ENCODE results near the gene RRP1B.

GRCh38 chr21:43664358-43664757 is 5.0 kb downstream of the RRP1B start:
- TF ChIP-seq POLR2AphosphoS5 (IDR thresholded peaks at IDR 0.05; ENCODE audit: borderline replicate concordance, low read depth, low read length) = no peak
- no peak for TF ChIP-seq EZH2 (IDR thresholded peaks at IDR 0.05)
- no peak for TF ChIP-seq FOXP2 (optimal IDR thresholded peaks at IDR 0.05; ENCODE audit: control extremely low read depth, extremely low read length, insufficient read depth)

All from SK-N-MC (cell line).